RWPE1 (cell line): ENCODE data around the gene VSTM2B.

Source experiments
- CTCF ChIA-PET: fragments of 350-600 bp; sonication (Branson Sonifier 250); formaldehyde crosslinking; extraction: SDS; loops from one replicate; lab custom pipeline; 2021; lab: Yijun Ruan, JAX
- POLR2A ChIA-PET: fragments of 400-600 bp; formaldehyde crosslinking; extraction: SDS; loops from one replicate; lab custom pipeline; 2020; ENCODE audit warnings: antibody characterized with exemption; ENCODE audit not compliant: low non-redundant PET; lab: Yijun Ruan, JAX
- DNase-seq: peaks from one replicate; pipeline ENCODE4 v3.0.0; 2012; ENCODE audit warnings: low spot score
- H3K27ac ChIP-seq: fragments of 450-650 bp; 2 replicates; pipeline ENCODE4 v1.5.1; 2017
- TF ChIP-seq, protein P1 (sequence below): fragments of 450-650 bp; conservative IDR thresholded peaks from 2 replicates; pipeline ENCODE4 v1.5.1; 2017; ENCODE audit warnings: low read depth, mild to moderate bottlenecking

The VSTM2B gene

DNA sequence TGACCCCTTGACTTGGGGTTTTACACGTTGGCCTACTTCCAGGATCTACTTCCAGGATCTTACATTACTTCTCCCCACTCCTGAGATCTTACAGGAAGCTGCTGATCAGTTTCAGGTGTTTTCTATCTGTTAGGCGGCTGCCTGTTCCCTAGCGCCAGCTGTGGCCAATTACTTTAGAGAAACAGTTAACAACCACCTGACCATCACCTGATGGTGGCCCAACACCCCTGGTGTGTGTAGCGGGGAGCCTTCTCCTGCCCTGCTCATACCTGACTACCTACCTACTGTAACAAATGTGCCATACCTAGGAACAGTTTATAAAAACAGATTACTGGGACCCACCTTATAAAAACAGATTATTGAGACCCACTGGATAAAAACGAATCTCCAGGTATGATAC is 77.5 kb downstream of the VSTM2B start:
- POLR2A ChIA-PET: interaction anchor here (0.6 kb wide), 1 partner anchor 136 kb away, joined by 4 read pairs; no protein-coding TSS in a partner anchor
- DNase-seq: no peak
- CTCF ChIA-PET: no interaction called here
- TF ChIP-seq, protein P1, sequence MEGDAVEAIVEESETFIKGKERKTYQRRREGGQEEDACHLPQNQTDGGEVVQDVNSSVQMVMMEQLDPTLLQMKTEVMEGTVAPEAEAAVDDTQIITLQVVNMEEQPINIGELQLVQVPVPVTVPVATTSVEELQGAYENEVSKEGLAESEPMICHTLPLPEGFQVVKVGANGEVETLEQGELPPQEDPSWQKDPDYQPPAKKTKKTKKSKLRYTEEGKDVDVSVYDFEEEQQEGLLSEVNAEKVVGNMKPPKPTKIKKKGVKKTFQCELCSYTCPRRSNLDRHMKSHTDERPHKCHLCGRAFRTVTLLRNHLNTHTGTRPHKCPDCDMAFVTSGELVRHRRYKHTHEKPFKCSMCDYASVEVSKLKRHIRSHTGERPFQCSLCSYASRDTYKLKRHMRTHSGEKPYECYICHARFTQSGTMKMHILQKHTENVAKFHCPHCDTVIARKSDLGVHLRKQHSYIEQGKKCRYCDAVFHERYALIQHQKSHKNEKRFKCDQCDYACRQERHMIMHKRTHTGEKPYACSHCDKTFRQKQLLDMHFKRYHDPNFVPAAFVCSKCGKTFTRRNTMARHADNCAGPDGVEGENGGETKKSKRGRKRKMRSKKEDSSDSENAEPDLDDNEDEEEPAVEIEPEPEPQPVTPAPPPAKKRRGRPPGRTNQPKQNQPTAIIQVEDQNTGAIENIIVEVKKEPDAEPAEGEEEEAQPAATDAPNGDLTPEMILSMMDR: no peak
- no peak overlapping the region for H3K27ac ChIP-seq

DNA sequence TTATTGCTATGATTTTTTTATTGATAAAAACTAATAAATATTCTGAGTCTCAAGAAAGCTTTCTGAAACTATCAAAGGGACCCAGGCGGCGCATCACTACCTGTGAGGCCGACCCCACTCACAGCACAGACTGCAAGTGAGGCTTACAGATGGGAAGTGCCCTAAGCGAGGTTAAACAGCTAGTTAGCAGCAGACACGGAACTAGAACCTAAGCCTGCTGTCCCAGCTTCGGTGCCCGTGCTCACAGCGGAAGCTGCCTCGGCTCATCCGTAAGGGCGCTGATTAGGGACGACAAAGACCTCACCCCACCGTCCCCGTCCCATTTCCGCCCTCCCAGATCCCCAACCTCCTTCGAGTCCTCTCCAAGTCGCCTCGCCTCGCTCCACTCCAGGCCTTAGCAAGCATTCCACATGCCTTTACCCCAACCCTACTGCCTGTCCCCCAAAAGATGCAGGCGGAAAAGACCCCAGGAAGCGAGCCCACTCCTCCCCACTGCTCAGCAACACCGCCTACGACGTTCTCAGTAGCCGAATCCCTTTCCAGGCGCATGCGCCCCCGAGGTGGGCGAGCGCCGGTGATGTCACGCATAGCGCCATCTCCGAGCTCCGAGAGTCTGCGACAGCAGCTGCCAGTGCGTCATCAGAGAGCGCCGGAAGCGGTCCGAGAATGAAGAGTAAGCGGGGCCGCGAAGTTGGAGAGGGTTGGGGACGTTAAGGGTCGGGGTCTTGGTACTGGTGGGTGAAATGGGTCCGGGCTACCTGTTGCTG is 80.0 kb downstream of the VSTM2B start, which contains the start of gene POP4:
TSS of gene POP4 (plus strand) at position 631 of the 767 bp plus-strand sequence. CDS start at position 667, 36 bp downstream.
- peak; percentile 96 for DNase-seq
- H3K27ac ChIP-seq: peak within 1 kb of the TSS; percentile 73
- CTCF ChIA-PET: interaction anchor here (0.6 to 3.0 kb wide), 2 partner anchors 78 to 111 kb away, joined by 3 to 15 read pairs; no protein-coding TSS in a partner anchor
- POLR2A ChIA-PET: interaction anchor here (0.6 to 1.8 kb wide), 5 partner anchors 10 to 1698 kb away, joined by 3 to 5 read pairs (median 4); partner anchors contain the start of genes C19orf12 and PLEKHF1
- TF ChIP-seq, protein P1: no peak

DNA sequence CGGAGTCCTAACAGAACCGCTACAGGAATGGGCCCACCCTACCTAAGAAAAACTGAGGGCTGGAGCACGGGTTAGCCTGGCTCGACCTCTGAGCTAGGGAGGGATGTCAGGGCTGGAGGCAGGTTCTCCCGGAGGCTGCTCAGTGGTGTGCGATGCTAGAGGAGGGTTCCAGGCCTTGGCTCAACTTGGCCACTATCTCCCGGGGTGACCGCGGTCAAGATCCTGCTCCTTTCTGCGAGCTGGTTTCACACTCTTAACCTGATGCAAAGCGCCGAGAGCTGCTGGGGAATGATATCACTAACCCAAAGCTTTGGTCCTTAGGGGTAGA is 80.6 kb downstream of the VSTM2B start:
- ChIA-PET CTCF (interaction anchor here (3.0 kb wide), 1 partner anchor 110 kb away, joined by 15 read pairs; no protein-coding TSS in a partner anchor), POLR2A (interaction anchor here (0.6 to 1.8 kb wide), 3 partner anchors 10 to 1699 kb away, joined by 3 to 5 read pairs (median 4); partner anchors contain the start of gene C19orf12)
- H3K27ac ChIP-seq: peak overlapping the region; percentile 73
- DNase-seq: no peak
- TF ChIP-seq, protein P1: no peak

DNA sequence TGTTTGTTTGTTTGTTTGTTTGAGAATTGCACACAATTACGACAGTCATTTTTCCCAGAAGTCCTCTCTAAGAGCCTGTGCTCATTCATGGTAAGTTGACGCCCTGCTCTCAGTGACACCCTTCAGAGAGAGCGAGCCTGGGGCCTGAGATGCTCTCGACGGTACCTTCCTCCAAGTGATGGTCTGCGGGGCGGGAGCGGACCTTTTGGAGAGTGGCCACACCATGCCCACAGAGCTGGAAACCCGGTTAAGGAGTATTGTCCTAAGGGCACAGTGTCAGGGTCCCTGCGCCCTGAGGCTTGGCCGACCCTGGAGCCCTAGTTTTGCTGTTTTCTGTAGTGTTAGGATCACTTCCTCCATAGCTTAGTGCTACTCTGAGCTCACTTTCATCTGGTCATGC is 83.8 kb downstream of the VSTM2B start:
- DNase-seq: no peak
- no peak overlapping the region for H3K27ac ChIP-seq
- CTCF ChIA-PET: interaction anchor here (0.6 to 3.9 kb wide), 7 partner anchors 48 to 108 kb away, joined by 3 to 38 read pairs (median 8); partner anchors contain the start of gene C19orf12
- TF ChIP-seq, protein P1: no peak
- POLR2A ChIA-PET: interaction anchor here (1.1 kb wide), 1 partner anchor 57 kb away, joined by 5 read pairs; no protein-coding TSS in a partner anchor

DNA sequence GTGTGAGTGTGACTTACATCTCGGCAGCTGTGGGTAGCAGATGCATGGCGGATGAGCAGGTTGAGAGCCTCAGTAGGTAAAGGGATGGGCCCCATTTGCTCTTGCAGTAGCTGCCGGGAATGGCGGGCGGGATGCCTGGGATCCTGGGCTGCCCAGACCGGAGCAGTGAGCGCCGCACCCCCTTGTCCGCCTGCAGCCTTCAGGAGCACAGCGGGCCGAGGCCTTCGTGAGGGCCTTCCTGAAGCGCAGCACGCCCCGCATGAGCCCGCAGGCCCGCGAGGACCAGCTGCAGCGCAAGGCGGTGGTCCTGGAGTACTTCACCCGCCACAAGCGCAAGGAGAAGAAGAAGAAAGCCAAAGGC is 84.4 kb downstream of the VSTM2B start:
- TF ChIP-seq, protein P1: no peak
- H3K27ac ChIP-seq: no peak overlapping the region
- CTCF ChIA-PET: interaction anchor here (0.6 to 3.9 kb wide), 16 partner anchors 9 to 294 kb away, joined by 3 to 38 read pairs (median 6); partner anchors contain the start of genes C19orf12 and PLEKHF1
- POLR2A ChIA-PET: interaction anchor here (1.1 kb wide), 1 partner anchor 56 kb away, joined by 5 read pairs; no protein-coding TSS in a partner anchor
- no peak for DNase-seq

DNA sequence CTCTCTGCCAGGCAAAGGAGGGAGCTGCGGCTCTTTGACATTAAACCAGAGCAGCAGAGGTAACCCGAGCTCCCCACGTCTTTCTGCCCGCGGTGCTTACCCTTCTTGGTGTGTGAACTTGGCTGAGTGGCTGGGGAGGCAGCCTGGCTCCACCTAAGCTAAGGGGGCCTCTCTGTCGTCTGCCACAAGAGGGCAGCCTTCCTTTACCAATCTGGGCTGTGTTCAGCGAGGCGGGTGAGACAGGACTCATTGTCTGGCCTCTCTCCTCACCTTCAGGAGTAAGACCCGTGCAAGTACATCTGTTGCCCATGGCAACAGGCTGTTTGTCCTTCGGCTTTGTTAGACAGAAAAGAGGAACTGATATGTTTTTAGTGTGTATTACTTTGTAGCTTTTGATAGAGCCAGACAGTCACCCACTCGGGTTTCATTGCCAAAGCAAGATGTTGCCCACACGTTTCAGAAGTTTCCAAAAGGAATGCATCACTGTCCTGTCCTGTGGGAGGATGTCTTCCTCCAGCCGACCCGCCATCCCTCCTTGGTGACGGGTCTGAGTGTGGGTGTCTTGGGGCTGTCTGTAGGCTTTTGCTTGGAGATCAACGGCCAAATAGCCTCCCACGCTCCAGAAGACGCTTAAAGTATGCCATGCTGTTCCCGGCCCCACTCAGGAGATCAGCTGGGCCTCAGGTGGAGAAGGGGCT is 84.9 kb downstream of the VSTM2B start:
- ChIA-PET POLR2A (no interaction called here), CTCF (interaction anchor here (0.6 to 3.9 kb wide), 20 partner anchors 9 to 294 kb away, joined by 3 to 38 read pairs (median 5); partner anchors contain the start of genes C19orf12 and PLEKHF1)
- TF ChIP-seq, protein P1: peak; percentile 83
- H3K27ac ChIP-seq: no peak overlapping the region
- peak; percentile 76 for DNase-seq
